NCI-H2107 treated with DMSO at 0.1 percent for 48 hours (cell line): ENCODE data around the gene SCFD2.
A peak's percentile ranks its signal among the peaks of the same experiment; 100 is the strongest.
"Not testable (repeated sequence)": the region's sequence is repeated elsewhere in the genome, so short reads cannot be mapped to it uniquely, and the experiment has no call there.

Source experiments
- DNase-seq: peaks from one replicate; lab custom pipeline; 2025; ENCODE audit not compliant: unreplicated experiment; lab: John Stamatoyannopoulos, UW

The SCFD2 gene

DNA sequence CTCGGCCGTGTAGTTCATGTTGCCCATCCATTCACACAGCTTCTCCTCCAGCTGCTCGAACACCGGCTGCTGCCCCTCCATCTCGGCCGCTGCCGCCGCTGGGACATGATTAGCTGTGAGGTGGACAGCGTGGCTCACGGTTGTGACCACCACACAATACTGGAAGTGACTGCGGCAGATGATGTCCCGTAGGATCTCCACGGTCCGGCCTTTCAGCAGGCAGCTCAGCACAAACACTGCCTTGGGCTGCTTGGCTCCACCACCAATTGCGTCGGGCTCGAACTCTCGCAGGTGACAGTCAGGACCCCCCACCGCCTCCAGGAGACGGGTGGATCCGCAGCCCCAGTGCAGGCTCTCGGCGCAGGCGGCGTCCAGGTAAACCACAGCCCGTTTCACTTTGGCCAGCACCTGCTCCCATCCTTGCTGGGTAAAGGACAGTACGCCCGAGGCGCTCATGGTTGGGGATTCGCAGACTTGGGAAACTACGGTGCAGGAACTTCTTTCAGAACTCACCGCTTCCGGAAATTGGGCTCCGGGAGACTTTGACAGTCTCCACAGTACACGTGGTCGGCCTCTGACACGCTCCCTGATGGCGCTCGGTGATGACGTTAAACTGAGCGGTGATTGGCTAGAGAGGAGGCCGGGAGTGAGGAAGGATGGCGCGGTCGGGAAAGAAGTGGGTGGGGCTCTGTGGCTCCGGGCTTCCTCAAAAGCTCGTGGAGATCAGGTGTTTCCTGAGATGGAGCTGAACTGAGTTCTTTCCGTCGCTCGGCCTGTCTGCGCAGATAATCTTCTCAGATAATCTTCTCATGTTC lies at the start of gene SCFD2:
SCFD2 (minus strand) TSS at position 576 of the 815 bp plus-strand sequence.
- peak; percentile 83 for DNase-seq

DNA sequence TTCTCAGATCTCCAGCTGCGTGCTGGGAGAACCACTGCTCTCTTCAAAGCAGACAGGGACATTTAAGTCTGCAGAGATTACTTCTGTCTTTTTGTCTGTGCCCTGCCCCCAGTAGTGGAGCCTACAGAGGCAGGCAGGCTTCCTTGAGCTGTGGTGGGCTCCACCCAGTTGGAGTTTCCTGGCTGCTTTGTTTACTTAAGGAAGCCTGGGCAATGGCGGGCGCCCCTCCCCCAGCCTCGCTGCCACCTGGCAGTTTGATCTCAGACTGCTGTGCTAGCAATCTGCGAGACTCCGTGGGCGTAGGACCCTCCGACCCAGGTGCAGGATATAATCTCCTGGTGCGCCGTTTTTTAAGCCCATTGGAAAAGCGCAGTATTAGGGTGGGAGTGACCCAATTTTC lies 43.6 kb upstream of the SCFD2 start:
- DNase-seq: not testable (repeated sequence)

DNA sequence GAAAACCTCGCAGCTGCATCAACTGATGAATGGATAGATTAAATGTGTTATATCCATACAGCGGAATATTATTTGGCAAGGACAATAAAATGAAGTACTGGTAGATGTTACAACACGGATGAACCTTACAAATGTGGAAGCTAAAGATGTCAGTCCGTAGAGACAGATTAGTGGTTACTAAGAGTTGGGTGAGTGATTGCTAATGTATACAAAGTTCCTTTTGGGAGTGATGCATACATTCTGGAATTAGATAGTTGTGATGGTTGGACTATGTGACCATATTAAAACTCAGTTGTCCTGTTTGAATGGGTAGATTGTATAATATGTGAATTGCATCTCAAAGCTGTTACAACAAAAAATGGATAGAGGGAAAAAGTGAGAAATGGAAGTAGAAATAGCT lies 14.4 kb upstream of the SCFD2 start:
- DNase-seq: no peak

DNA sequence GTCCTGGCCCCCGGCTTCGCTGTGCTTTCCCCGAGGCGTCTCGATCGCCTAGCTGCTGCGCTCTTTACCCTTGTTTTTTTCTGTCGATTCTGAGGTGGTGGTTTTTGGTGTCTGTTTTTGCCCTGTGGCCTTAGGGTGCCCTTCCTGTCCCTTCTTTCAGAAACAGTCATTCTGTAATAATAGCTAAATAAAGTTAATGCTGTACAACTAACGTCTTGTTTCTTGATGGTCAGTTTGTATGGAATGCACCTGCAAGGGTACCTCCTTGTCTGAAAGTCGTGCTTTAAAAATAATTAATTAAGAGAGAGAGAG lies 12.3 kb upstream of the SCFD2 start:
- DNase-seq: no peak

DNA sequence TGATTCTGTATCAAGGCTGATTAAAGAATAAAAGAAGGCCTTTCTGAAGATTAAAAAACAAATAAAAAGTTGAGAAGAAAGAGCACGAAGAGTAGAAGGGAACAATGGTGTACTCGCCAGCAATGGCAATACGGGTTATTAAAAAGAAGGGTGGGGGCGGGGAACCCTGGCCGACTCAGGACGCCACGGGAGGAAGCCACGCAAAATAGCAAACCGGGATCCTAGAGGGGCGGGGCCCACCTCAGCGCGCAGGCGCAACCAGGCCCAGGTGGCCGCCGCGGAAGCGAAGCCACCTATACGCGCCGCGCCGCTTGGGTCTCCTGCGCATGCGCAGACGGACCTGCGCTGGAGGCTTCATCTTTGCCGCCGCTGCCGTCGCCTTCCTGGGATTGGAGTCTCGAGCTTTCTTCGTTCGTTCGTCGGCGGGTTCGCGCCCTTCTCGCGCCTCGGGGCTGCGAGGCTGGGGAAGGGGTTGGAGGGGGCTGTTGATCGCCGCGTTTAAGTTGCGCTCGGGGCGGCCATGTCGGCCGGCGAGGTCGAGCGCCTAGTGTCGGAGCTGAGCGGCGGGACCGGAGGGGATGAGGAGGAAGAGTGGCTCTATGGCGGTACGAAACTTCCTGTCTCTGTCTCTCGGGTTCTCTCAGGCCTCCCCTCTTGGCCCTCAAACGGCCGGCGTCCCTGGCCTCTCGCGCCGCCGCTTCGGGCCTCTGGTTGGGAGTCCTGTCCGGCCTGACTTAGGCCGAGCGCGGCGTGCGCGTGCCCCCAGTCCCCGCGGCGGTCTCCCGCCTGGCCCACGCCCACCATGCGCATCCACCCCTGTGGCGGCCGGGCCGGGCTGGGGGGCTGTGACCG lies 11.7 kb upstream of the SCFD2 start, which contains the start of gene FIP1L1:
FIP1L1 (plus strand) TSS at position 323 of the 852 bp plus-strand sequence; CDS start at position 521, 198 bp downstream.
- DNase-seq: peak; percentile 48

DNA sequence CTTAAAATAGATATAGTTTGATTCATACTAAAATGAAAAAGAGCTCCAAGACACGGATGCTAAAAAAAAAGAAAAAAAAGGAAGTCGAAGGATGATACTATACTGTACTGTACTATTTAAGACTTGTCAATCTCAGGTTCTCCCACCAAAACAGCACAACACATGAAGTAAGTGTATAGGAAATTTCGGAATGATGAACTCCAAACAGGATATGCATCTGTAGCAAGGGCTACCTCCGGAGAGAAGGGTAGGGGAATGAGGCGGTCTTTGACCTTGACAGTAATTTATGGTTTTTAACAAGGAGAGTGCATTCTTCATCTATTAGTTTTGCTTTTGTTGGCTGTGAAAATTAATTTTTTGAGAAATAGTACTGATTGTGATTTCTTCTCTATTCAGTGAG lies 11.0 kb upstream of the SCFD2 start:
- DNase-seq: no peak

DNA sequence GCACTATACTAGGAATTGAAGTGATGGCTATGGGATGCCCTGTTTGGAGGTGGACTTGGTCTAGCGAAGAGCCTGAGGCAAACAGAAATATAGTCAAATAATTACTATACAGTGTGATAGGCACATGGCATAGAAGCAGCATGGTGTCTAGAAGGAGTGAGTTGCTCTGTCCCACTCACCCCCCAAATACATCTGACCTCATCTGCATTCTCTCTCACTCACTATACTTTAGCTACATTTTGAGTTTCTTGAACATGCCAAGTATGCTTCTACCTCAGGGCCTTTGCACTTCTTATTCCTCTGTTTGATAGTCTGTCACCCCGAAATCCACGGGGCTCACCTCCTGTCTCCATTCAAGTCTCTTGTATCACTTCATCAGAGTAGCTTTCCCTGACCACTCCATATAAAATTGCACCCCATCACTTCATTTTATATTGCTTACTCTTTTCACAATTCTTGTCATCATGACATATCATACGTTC lies 9.0 kb upstream of the SCFD2 start:
- DNase-seq: no peak

DNA sequence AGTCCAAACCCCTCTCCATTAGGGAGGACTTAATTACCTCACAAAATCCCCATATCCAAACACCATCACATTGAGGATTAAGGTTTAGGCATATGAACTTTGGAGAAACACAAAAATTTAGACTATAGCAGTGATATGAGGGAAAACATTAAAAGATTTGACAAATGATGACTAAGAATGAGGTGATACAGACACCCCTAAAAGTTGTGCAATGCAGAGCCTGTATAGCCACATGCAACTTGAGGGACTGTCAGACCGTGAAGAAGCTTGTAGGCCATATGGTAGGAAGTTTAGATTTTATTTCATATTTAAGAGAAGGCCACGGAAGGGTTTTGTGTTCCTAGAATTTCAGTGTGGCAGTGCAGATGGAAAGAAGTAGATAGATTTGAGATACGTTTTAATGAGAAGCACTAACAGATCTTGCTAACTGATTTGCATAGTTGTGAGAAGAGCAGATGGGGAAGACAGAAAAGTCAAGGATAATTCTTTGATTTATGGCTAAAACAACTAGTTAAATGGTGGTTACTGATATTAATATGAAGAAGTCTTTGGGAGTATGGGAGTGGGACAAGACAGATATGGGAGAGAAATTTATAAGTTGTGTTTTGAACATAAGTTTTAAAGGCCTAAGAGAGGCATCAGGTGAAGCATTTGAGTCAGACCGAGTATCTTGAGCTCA lies 6.1 kb upstream of the SCFD2 start:
- no peak for DNase-seq

DNA sequence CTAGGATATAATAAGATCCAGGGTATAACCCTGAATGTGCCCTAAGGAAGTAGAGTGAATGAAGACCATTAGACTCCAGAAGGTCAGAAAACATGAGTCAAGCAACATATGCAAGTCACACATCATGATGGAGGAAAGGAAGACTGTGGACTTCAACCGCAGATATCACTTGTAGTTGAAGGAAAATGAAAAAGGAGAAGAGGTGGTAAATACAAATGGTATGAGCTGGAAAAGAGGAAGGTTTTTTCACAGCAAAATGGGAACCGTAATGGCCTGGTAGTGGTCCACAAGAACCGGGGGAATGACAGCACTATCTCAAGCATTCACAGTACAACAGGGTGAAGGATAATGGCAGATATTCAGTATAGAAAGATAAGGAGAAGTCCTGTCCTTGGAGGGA lies 5.2 kb upstream of the SCFD2 start:
- no peak for DNase-seq

DNA sequence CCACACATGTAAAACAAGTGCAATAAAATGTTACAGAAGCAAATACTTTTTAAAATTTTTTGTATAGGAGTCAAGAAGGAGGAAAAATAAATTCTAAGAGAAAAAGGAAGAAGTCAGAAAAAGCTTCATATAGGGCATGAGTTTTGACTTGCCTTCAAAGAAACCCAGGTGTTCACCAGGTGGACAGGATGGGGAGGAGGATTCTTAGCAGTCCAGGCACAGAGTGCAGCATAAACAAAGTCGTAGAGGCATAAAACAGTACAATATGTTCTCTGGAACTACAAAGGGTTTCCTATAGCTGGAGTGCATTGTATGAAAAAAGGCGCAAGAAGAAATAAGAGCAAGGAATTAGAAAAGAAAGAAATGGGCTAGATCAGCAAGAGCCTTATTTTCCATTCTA lies 1.9 kb upstream of the SCFD2 start:
- DNase-seq: no peak

DNA sequence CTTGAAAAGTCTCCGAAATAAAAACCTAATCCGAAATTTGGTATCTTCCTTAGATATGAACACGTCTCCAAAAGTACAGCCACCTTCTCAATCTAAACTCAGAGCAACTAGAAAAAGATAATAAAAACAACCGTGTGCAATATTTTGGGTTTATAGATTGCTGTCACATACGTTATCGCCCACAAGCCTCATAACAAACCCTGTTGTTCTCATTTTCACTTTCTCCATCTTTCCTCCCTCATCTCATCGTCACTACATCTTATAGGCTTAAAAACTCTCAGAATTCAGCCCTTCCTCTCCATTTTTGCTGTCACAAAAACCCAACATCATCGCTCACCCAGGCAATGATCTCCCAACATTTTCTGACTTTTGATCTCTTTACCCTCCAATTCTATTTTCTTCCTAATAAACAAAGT lies 448 bp upstream of the SCFD2 start:
- no peak for DNase-seq

DNA sequence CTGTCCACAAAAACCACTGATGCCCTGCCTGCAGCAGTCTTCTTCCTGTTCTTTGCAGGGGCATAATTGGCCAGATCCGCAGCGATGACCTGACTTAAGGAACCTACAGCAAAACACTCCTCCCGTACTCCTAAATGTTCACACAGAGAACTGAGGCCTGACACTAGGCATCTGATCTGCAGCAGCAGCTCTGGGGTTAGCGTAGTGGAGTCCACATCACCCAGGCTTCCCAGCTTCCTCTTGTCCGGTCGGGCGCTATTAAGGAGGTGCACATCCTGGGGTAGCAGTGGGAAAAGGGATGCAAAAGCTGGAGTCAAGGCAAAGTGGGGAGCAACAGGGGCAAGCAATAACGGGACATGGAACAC lies 758 bp downstream of the SCFD2 start:
- no peak for DNase-seq

DNA sequence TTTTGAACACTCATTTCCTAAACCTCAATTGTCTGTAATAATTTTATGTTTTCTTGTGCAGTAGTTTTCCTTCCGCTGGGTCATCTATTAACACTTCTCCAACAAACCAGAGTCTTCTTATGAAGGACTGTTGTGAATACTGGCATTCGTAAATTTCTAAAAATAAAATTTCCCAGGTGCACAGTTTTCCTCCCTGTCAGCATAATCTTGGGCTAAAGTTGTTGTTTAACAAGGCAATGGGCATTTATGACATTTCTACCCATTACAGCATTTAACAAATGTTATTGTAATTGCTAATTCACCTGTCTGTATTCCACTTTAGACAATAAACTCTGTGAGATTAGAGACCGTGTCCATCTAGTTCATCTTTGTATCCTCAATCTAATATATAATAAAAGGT lies 1.2 kb downstream of the SCFD2 start:
- DNase-seq: no peak

DNA sequence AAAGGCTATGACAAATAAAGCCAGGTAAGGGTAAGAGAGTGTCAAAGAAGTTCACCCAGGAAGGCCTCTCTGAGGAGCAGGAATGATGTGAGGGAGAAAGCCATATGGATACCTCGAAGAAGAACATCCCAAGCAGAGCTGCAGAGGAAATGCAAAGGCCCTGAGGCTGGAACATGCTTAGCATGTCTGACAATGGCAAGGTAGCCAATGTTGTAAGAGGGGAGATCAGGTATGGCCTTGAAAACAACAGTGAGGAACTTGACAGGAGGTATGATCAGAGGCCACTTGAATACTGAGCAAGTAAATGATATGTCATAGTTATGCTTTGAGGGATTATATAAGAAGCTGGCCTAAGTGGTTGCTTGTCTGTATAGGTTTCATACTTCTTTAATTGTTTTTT lies 3.8 kb downstream of the SCFD2 start:
- DNase-seq: no peak

DNA sequence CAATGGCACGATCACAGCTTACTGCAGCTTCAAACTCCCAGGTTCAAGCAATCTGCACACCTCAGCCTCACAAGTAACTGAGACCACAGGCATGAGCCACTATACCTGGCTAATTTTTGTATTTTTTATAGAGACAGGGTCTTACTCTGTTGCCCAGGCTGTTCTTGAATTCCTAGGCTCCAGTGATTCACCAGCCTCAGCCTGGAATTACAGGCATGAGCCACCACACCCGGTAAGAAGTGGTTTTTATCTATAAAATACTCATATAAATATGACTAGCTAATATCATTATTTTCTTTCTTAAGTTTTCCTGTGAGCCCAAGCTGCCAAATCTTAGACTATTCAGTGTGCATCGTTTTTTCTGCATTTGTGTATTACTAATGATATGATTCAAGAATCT lies 4.4 kb downstream of the SCFD2 start:
- no peak for DNase-seq

DNA sequence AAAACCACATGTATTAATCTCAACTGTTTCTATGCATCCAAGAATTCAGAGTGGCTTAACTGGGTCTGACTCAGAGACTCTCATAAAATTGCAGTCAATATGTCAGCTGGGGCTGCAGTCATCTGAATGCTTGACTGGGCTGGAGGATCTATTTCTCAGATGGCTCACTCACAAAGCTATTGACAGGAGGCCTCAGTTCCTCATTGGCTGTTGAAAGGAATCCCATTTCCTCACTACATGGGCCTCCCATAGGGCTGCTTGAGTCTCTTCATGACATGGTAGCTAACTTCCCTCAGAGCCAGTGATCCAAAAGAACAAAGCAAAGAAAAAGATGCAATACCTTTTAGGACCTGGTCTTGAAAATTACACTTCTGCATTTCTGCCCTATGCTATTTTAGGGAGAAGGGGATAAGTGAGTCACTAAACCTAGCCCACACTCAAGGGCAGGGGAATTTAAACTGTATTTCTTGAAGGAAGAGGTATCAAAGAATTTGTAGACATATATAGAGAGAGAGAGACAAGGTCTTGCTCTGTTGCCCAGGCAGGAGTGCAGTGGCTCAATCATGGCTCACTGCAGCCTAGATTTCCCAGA lies 9.8 kb downstream of the SCFD2 start:
- no peak for DNase-seq

DNA sequence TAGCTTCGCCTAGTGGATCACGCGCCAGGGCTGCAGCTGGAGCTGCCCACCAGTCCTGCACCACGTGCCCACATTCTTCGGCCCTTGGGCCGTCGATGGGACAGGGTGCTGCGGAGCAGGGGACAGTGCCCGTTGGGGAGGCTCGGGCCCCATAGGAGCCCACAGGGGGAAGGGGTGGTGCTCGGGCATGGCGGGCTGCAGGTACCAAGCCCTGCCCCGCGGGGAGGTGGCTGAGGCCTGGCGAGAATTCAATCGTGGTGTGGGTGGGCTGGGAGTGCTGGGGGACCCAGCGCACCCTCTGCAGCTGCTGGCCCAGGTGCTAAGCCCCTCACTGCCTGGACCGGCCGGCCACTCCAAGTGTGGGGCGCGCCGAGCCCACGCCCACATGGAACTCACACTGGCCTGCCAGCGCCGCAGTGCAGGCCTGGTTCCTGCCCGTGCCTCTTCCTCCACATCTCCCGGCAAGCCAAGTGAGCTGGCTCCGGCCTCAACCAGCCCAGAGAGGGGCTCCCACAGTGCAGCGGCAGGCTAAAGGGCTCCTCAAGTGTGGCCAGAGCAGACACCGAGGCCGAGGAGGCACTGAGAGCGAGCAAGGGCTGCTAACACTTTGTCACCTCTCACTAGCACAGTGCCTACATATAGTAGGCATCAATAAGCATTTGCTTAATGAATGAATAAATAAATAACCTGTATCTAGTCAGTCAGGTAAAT lies 11.7 kb downstream of the SCFD2 start:
- DNase-seq: no peak

DNA sequence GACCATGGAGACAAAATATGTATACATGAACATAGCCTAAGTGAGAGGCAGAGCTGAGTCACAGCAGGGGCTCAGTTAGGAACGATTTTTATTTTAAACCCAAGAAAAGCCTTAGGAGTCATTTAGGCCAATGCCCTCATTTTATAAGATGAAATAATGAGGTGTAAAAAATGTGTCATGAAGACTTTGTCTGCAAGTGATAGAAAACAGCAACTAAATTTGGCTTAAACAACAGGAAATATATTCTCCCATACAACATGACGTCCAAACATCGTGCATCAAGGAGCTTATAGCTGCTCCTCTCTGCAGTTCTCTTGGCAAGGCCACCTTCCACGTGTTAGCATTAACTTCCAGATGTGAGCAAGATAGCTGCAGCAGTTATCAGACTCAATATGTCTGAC lies 16.8 kb downstream of the SCFD2 start:
- no peak for DNase-seq

DNA sequence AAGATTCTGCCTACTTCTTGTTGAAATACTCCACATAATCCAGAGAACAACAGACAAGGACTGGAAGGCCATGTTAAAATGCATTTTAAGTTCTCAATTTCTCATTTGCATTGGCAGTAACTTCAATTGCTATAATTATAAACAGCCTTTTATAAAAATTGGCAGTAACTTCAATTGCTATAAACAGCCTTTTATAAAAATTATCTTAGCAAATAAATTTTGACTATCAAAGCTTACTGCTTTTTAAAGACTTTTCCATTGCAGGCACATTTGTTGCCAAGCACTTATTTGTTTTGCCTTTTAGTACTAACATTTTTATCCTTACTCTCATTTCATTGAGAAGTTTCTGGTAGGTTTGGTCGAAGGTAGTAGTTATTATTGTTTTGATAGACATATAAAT lies 17.8 kb downstream of the SCFD2 start:
- no peak for DNase-seq

DNA sequence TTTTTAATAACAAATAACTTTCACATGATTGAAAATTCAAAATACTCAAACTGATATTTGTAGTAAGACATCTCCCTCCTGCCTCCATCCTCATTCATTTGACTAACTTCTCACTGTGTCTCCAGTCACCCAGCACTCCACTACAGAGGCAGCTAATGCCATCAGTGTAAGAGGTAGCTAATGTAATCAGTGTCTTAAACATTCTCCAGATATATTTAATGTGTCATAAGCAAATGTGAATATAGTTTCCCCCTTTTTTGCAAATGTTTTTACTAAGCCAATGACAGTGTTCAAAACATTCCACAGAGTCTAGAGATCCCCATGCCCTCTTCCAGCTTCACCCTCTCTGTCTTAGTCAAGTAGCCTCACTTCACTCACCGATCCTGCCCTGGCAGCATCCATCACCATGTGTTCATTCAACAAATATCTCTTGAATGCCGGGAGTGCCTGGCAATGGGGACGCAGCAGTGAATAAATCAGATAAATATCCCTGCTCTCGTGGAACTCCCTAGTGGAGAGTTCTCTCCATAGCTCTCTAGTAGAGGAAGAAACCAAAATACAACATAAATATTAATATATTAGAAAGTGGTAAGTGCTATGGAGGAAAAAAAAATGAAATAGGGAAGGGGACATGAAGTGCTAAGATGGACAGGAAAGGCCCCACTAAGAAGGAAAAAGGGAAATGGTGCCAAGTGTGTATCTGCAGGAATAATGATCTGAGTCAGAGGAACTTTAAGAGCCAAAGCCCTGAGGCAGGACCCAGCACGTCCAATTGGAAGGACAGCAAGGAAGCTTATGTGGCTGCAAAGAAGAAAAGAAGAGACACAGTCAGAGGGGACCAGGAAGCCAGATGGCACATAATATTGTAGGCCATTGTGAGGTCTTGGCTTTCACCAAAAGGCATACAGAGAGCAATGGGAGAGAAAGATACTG lies 18.7 kb downstream of the SCFD2 start:
- no peak for DNase-seq
